Stimulated activated CD4-positive, alpha-beta T cell treated with anti-CD3 and anti-CD28 coated beads, TNF-alpha, amount 100 ng/mL, for 4 hours (primary cell): Measurements from ENCODE around the gene WDR5B.
"Not testable (repeated sequence)": the region's sequence is repeated elsewhere in the genome, so short reads cannot be mapped to it uniquely, and the experiment has no call there.

Source experiments
- DNase-seq, 3 experiments: peaks; one replicate each; pipeline ENCODE4 v3.0.0-alpha.2; 2020; ENCODE audit warnings: low read depth in 3 of 3

Gene WDR5B

GRCh38 chr3:122415762-122416654, at the start of gene WDR5B:
TSS of gene WDR5B (minus strand) at chr3:122416062. CDS start at chr3:122415528, 534 bp downstream.
- DNase-seq: peak; percentile 96 to 99 (median 97)

GRCh38 chr3:122464659-122465058, 48.8 kb upstream of the WDR5B start:
- DNase-seq: no peak

GRCh38 chr3:122462406-122462805, 46.5 kb upstream of the WDR5B start:
- no peak for DNase-seq

GRCh38 chr3:122461806-122462205, 45.9 kb upstream of the WDR5B start:
- DNase-seq: no peak

- DNase-seq: no peak
Observed at GRCh38 chr3:122458992-122459391, 43.1 kb upstream of the WDR5B start.

GRCh38 chr3:122457706-122458105, 41.8 kb upstream of the WDR5B start:
- DNase-seq: no peak

- DNase-seq: no peak
Observed at GRCh38 chr3:122456074-122456473, 40.2 kb upstream of the WDR5B start.

- DNase-seq: no peak
Observed at GRCh38 chr3:122451371-122451770, 35.5 kb upstream of the WDR5B start.

GRCh38 chr3:122448218-122448617, 32.4 kb upstream of the WDR5B start:
- DNase-seq: not testable (repeated sequence)

GRCh38 chr3:122444491-122444887, 28.6 kb upstream of the WDR5B start:
- not testable (repeated sequence) for DNase-seq

- not testable (repeated sequence) for DNase-seq
Observed at GRCh38 chr3:122443762-122444490, 28.1 kb upstream of the WDR5B start.

GRCh38 chr3:122443090-122443489, 27.2 kb upstream of the WDR5B start:
- no peak for DNase-seq

- DNase-seq: no peak
Observed at GRCh38 chr3:122435950-122436349, 20.1 kb upstream of the WDR5B start.

- no peak for DNase-seq
Observed at GRCh38 chr3:122430371-122430770, 14.5 kb upstream of the WDR5B start.

GRCh38 chr3:122427857-122428471, 12.1 kb upstream of the WDR5B start:
- DNase-seq: no peak

GRCh38 chr3:122421836-122422235, 6.0 kb upstream of the WDR5B start:
- no peak for DNase-seq

GRCh38 chr3:122421101-122421500, 5.2 kb upstream of the WDR5B start:
- DNase-seq: no peak

- no peak for DNase-seq
Observed at GRCh38 chr3:122416966-122417365, 1.1 kb upstream of the WDR5B start.

- DNase-seq: peak in 1 of 3 experiments; percentile 9
Observed at GRCh38 chr3:122415104-122415744, 638 bp downstream of the WDR5B start.

- DNase-seq: no peak
Observed at GRCh38 chr3:122414391-122414790, 1.5 kb downstream of the WDR5B start.

- no peak for DNase-seq
Observed at GRCh38 chr3:122410639-122411038, 5.2 kb downstream of the WDR5B start.

GRCh38 chr3:122410111-122410510, 5.8 kb downstream of the WDR5B start:
- DNase-seq: no peak
